SK-N-MC (cell line): ENCODE results near the gene PPP1R1B.

Experiments
- EZH2 ChIP-seq: fragments of 200-600 bp; sonication (generic); IDR thresholded peaks from one replicate; pipeline ENCODE4 v1.6.1; 2017; ENCODE audit warnings: antibody characterized with exemption
- FOXP2 ChIP-seq: optimal IDR thresholded peaks from 2 replicates; pipeline ENCODE3; 2011; ENCODE audit warnings: mild to moderate bottlenecking, moderate library complexity; ENCODE audit not compliant: insufficient read depth; ENCODE audit errors: extremely low read length, control extremely low read depth
- POLR2AphosphoS5 ChIP-seq: IDR thresholded peaks from 2 replicates; pipeline ENCODE4 v1.6.1; 2012; ENCODE audit warnings: mild to moderate bottlenecking, low read depth, low read length, borderline replicate concordance

GRCh38 chr17:39625198-39625785 is 1.5 kb upstream of the PPP1R1B start:
- TF ChIP-seq POLR2AphosphoS5 (no peak), EZH2 (no peak), FOXP2 (no peak)
